Activated naive CD4-positive, alpha-beta T cell treated with anti-CD3 and anti-CD28 coated beads, Interleukin-2, amount 50 U/mL, for 72 hours (primary cell): ENCODE results near the gene ATAD3B. TPM values are rescaled to one million over a fixed set of nuclear protein-coding genes. Genes with fewer than 3 reads are reported as not detected.
"Not testable (repeated sequence)": the region's sequence is repeated elsewhere in the genome, so short reads cannot be mapped to it uniquely, and the experiment has no call there.

Experiments used
- ATAC-seq, 2 donors: fragments of 150-1000 bp; cut with Tn5 transposase; 2 replicates each; pipeline ENCODE4 v1.10.0; 2021; ENCODE audit warnings: mild to moderate bottlenecking in 2 of 2, moderate library complexity in 2 of 2
- DNase-seq, 2 donors: peaks; one replicate each; pipeline ENCODE4 v3.0.0; 2021 to 2022; ENCODE audit warnings: low spot score in 2 of 2
- H3K27ac Mint-ChIP-seq, 2 donors: one replicate each; pipeline ENCODE4 v1.8.0; 2022; ENCODE audit warnings: mild to moderate bottlenecking in 2 of 2, mixed read lengths in 2 of 2
- H3K36me3 Mint-ChIP-seq, 2 donors: one replicate each; pipeline ENCODE4 v1.8.0; 2022; ENCODE audit warnings: mixed read lengths in 2 of 2
- H3K9me3 Mint-ChIP-seq, 2 donors: one replicate each; pipeline ENCODE4 v1.8.0; 2022; ENCODE audit warnings: mixed read lengths in 2 of 2
- total RNA-seq, 2 donors: library from RNA; stranded (reverse); gene quantifications; one replicate each; pipeline ENCODE4 v1.2.3, GENCODE V29; 2022

ATAD3B gene
- total RNA-seq, 2 donors from 2014 or later: 30.1 to 33.1 TPM

- ATAC-seq: no peak
- H3K36me3 Mint-ChIP-seq: peaks cover 10% of the 10 kb centered on the region in 2 donors
- no peaks in the 10 kb centered on the region for H3K9me3 Mint-ChIP-seq
- no peak for DNase-seq
- H3K27ac Mint-ChIP-seq: no peak overlapping the region
Measured at GRCh38 chr1:1483714-1484113, 12.1 kb downstream of the ATAD3B start.

GRCh38 chr1:1484976-1485750 is 13.6 kb downstream of the ATAD3B start:
- H3K36me3 Mint-ChIP-seq, H3K9me3 Mint-ChIP-seq, ATAC-seq, H3K27ac Mint-ChIP-seq, DNase-seq: not testable (repeated sequence)

GRCh38 chr1:1485755-1486317 is 14.3 kb downstream of the ATAD3B start:
- ATAC-seq, H3K9me3 Mint-ChIP-seq: not testable (repeated sequence)

GRCh38 chr1:1487701-1488100 is 16.1 kb downstream of the ATAD3B start:
- Mint-ChIP-seq H3K36me3 (peaks cover 14 to 22% of the 10 kb centered on the region in 2 donors), H3K9me3 (no peaks in the 10 kb centered on the region), H3K27ac (no peak overlapping the region)
- DNase-seq (no peak), ATAC-seq (no peak)

More at GRCh38 chr1:1485755-1486317, 14.3 kb downstream of the ATAD3B start:
- not testable (repeated sequence) for DNase-seq, H3K36me3 Mint-ChIP-seq, H3K27ac Mint-ChIP-seq

- no peak for ATAC-seq
- Mint-ChIP-seq H3K27ac (no peak overlapping the region), H3K36me3 (peaks cover 21 to 31% of the 10 kb centered on the region in 2 donors), H3K9me3 (no peaks in the 10 kb centered on the region)
- no peak for DNase-seq
Measured at GRCh38 chr1:1489231-1489630, 17.7 kb downstream of the ATAD3B start.

GRCh38 chr1:1489861-1490260 is 18.3 kb downstream of the ATAD3B start:
- H3K36me3 Mint-ChIP-seq: peaks cover 21 to 31% of the 10 kb centered on the region in 2 donors
- no peak overlapping the region for H3K27ac Mint-ChIP-seq
- DNase-seq (no peak), ATAC-seq (no peak)
- H3K9me3 Mint-ChIP-seq: no peaks in the 10 kb centered on the region

GRCh38 chr1:1490633-1491230 is 19.2 kb downstream of the ATAD3B start:
- no peak overlapping the region for H3K27ac Mint-ChIP-seq
- H3K36me3 Mint-ChIP-seq: peaks cover 21 to 31% of the 10 kb centered on the region in 2 donors
- H3K9me3 Mint-ChIP-seq: no peaks in the 10 kb centered on the region
- DNase-seq (no peak), ATAC-seq (no peak)

GRCh38 chr1:1491601-1492000 is 20.0 kb downstream of the ATAD3B start:
- peaks cover 21 to 31% of the 10 kb centered on the region in 2 donors for H3K36me3 Mint-ChIP-seq
- DNase-seq (no peak), ATAC-seq (no peak)
- H3K27ac Mint-ChIP-seq: no peak overlapping the region
- H3K9me3 Mint-ChIP-seq: no peaks in the 10 kb centered on the region

- DNase-seq, H3K27ac Mint-ChIP-seq, H3K9me3 Mint-ChIP-seq, ATAC-seq: not testable (repeated sequence)
- peaks cover 16 to 31% of the 10 kb centered on the region in 2 donors for H3K36me3 Mint-ChIP-seq
Measured at GRCh38 chr1:1494311-1494710, 22.7 kb downstream of the ATAD3B start.

- DNase-seq, H3K9me3 Mint-ChIP-seq, H3K27ac Mint-ChIP-seq: not testable (repeated sequence)
- peak in 1 of 2 donors; percentile 34 for ATAC-seq
- peaks cover 15 to 24% of the 10 kb centered on the region in 2 donors for H3K36me3 Mint-ChIP-seq
Measured at GRCh38 chr1:1495461-1495975, 24.0 kb downstream of the ATAD3B start.

GRCh38 chr1:1504777-1505365 is 33.3 kb downstream of the ATAD3B start:
- H3K36me3 Mint-ChIP-seq, H3K9me3 Mint-ChIP-seq: not testable (repeated sequence)
- H3K27ac Mint-ChIP-seq: peak overlapping the region; percentile 91 to 93
- ATAC-seq (peak; percentile 78 to 88), DNase-seq (peak; percentile 79 to 83)

GRCh38 chr1:1505366-1505798 is 33.8 kb downstream of the ATAD3B start:
- DNase-seq (peak in 1 of 2 donors; percentile 74), ATAC-seq (peak; percentile 62 to 82)
- peak overlapping the region; percentile 91 to 93 for H3K27ac Mint-ChIP-seq
- H3K9me3 Mint-ChIP-seq, H3K36me3 Mint-ChIP-seq: not testable (repeated sequence)

- not testable (repeated sequence) for ATAC-seq, H3K9me3 Mint-ChIP-seq, DNase-seq
- peaks cover 1 to 10% of the 10 kb centered on the region in 2 donors for H3K36me3 Mint-ChIP-seq
- H3K27ac Mint-ChIP-seq: peak overlapping the region; percentile 91 to 93
Measured at GRCh38 chr1:1505801-1506200, 34.2 kb downstream of the ATAD3B start.

- ATAC-seq (no peak), DNase-seq (no peak)
- no peak overlapping the region for H3K27ac Mint-ChIP-seq
- H3K9me3 Mint-ChIP-seq: no peaks in the 10 kb centered on the region
- H3K36me3 Mint-ChIP-seq: peaks cover 6 to 15% of the 10 kb centered on the region in 2 donors
Measured at GRCh38 chr1:1507305-1507704, 35.7 kb downstream of the ATAD3B start.

- H3K36me3 Mint-ChIP-seq: peaks cover 9 to 15% of the 10 kb centered on the region in 2 donors
- ATAC-seq, H3K27ac Mint-ChIP-seq, H3K9me3 Mint-ChIP-seq, DNase-seq: not testable (repeated sequence)
Measured at GRCh38 chr1:1508775-1509464, 37.4 kb downstream of the ATAD3B start.

GRCh38 chr1:1509465-1509850 is 37.9 kb downstream of the ATAD3B start:
- not testable (repeated sequence) for ATAC-seq, DNase-seq, H3K9me3 Mint-ChIP-seq, H3K27ac Mint-ChIP-seq
- peaks cover 10 to 15% of the 10 kb centered on the region in 2 donors for H3K36me3 Mint-ChIP-seq
